Keratinocyte (primary cell): Measurements from ENCODE around the gene PLAAT5. TPM values are rescaled to one million over a fixed set of nuclear protein-coding genes. Genes with fewer than 3 reads are reported as not detected.

ENCODE experiments used
- DNase-seq: peaks from one replicate; pipeline ENCODE4 v3.0.0-alpha.2; 2011; ENCODE audit warnings: low read depth, missing footprints, low spot score
- FAIRE-seq: peaks from 2 replicates; lab custom pipeline; 2011; peaks lifted over from hg19 to GRCh38; lab: Jason Lieb, UNC
- H2AFZ ChIP-seq: 2 replicates; pipeline ENCODE4 v1.6.0; 2012; ENCODE audit warnings: low read length, control low read depth, inconsistent platforms; ENCODE audit not compliant: control insufficient read depth
- H3K27ac ChIP-seq: 2 replicates; pipeline ENCODE4 v1.5.1; 2011; ENCODE audit warnings: low read length; ENCODE audit not compliant: control insufficient read depth, insufficient read depth
- H3K27me3 ChIP-seq: 3 replicates; pipeline ENCODE4 v1.6.0; 2011; ENCODE audit warnings: low read length; ENCODE audit not compliant: control insufficient read depth, insufficient read depth; ENCODE audit errors: extremely low read depth
- H3K36me3 ChIP-seq, 2 experiments: 2 replicates in 1 of 2; 3 replicates in 1 of 2; pipeline ENCODE4 v1.5.1; 2011; ENCODE audit warnings: low read length in 2 of 2, mild to moderate bottlenecking in 1 of 2; ENCODE audit not compliant: control insufficient read depth in 2 of 2, insufficient read depth in 2 of 2; ENCODE audit errors: extremely low read depth in 1 of 2
- H3K4me1 ChIP-seq: 3 replicates; pipeline ENCODE4 v1.5.1; 2011; ENCODE audit warnings: low read length; ENCODE audit not compliant: control insufficient read depth, insufficient read depth; ENCODE audit errors: extremely low read depth
- H3K4me2 ChIP-seq: 3 replicates; pipeline ENCODE4 v1.6.0; 2011; ENCODE audit warnings: low read depth, low read length; ENCODE audit not compliant: control insufficient read depth, insufficient read depth; ENCODE audit errors: extremely low read depth
- H3K4me3 ChIP-seq, 3 experiments: fragments of 200-600 bp in 1 of 3; sonication (generic) in 1 of 3; 2 replicates in 2 of 3; 3 replicates in 1 of 3; pipeline ENCODE4 v1.5.1; 2011 to 2016; ENCODE audit warnings: low read length in 3 of 3, mild to moderate bottlenecking in 3 of 3, control low read depth in 2 of 3, inconsistent platforms in 1 of 3, low read depth in 1 of 3, mixed read lengths in 1 of 3, mixed run types in 1 of 3, moderate library complexity in 1 of 3; ENCODE audit not compliant: control insufficient read depth in 2 of 3, insufficient read depth in 2 of 3; ENCODE audit errors: extremely low read depth in 1 of 3
- H3K79me2 ChIP-seq: 2 replicates; pipeline ENCODE4 v1.6.0; 2012; ENCODE audit warnings: low read length; ENCODE audit not compliant: control insufficient read depth, insufficient read depth
- H3K9ac ChIP-seq: 3 replicates; pipeline ENCODE4 v1.6.0; 2011; ENCODE audit warnings: low read length; ENCODE audit not compliant: control insufficient read depth, insufficient read depth; ENCODE audit errors: extremely low read depth
- H3K9me1 ChIP-seq: 3 replicates; pipeline ENCODE4 v1.6.0; 2011; ENCODE audit warnings: low read length; ENCODE audit not compliant: control insufficient read depth, insufficient read depth; ENCODE audit errors: extremely low read depth
- H3K9me3 ChIP-seq: 2 replicates; pipeline ENCODE4 v1.5.1; 2012; ENCODE audit warnings: low read depth, low read length; ENCODE audit not compliant: control insufficient read depth
- H4K20me1 ChIP-seq: 3 replicates; pipeline ENCODE4 v1.6.0; 2011; ENCODE audit warnings: low read length; ENCODE audit not compliant: control insufficient read depth, insufficient read depth; ENCODE audit errors: extremely low read depth
- CTCF ChIP-seq, 3 experiments: IDR thresholded peaks in 1 of 3; conservative IDR thresholded peaks in 1 of 3; optimal IDR thresholded peaks in 1 of 3; 2 replicates in 2 of 3; 3 replicates in 1 of 3; pipeline versions ENCODE3 to v1.5.1; 2011; ENCODE audit warnings: low read length in 3 of 3, mild to moderate bottlenecking in 3 of 3, moderate library complexity in 2 of 3, control low read depth in 1 of 3, inconsistent platforms in 1 of 3; ENCODE audit not compliant: insufficient read depth in 2 of 3; ENCODE audit errors: extremely low read depth in 1 of 3
- EZH2 ChIP-seq: IDR thresholded peaks from one replicate; pipeline ENCODE4 v1.6.1; 2012; ENCODE audit warnings: inconsistent platforms, mild to moderate bottlenecking, low read length, moderate library complexity
- dilution Hi-C: fragments of 300-500 bp; cut with MboI; formaldehyde crosslinking; loops from one replicate; pipeline ENCODE4 v1.7.0; 2020; ENCODE audit warnings: low sequenced_read_pairs; ENCODE audit not compliant: extremely low pct_ligation_motif_present
- polyA plus RNA-seq, 5 experiments: library from polyadenylated mRNA; depleted of rRNA in 3 of 5; stranded (reverse) in 3 of 5; stranded (forward) in 1 of 5; unstranded in 1 of 5; fragments of >200 nt; gene quantifications; 1 replicate in 1 of 5; 2 replicates in 3 of 5; 3 replicates in 1 of 5; pipeline versions ENCODE4 v1.2.1 to v1.2.3, GENCODE V29; 2011 to 2012; ENCODE audit warnings: missing spikeins in 2 of 5, low read depth in 1 of 5, low replicate concordance in 1 of 5

The PLAAT5 gene
- polyA plus RNA-seq, 1 donor (not counting 4 experiments of a cell fraction or from before 2014, with no cell fraction given) = not detected

- Histone ChIP-seq H3K27ac (no peak overlapping the region), H3K9ac (no peak overlapping the region), H4K20me1 (no peaks in the 10 kb centered on the region), H3K9me3 (no peaks in the 10 kb centered on the region), H3K27me3 (peaks cover 5% of the 10 kb centered on the region), H2AFZ (no peak overlapping the region), H3K36me3 (no peaks in the 10 kb centered on the region), H3K4me2 (no peak overlapping the region), H3K79me2 (no peaks in the 10 kb centered on the region), H3K9me1 (no peaks in the 10 kb centered on the region), H3K4me3 (no peak overlapping the region), H3K4me1 (no peaks in the 10 kb centered on the region)
- no peak for DNase-seq
- FAIRE-seq = no peak
- TF ChIP-seq EZH2 = no peak
- no peak for TF ChIP-seq CTCF (optimal IDR thresholded peaks at IDR 0.05 in 1 of 3, IDR thresholded peaks at IDR 0.05 in 1 of 3, conservative IDR thresholded peaks at IDR 0.05 in 1 of 3; ENCODE audit: extremely low read depth in 1 of 3, insufficient read depth in 2 of 3, low read length in 3 of 3)
- dilution Hi-C loops = no loop called here
These were observed 42.3 kb downstream of the PLAAT5 start for GRCh38 chr11:63448646-63449045.

GRCh38 chr11:63445720-63446119, 45.2 kb downstream of the PLAAT5 start:
- dilution Hi-C loops = no loop called here
- DNase-seq = peak; percentile 1
- peak; percentile 55 for FAIRE-seq

More at GRCh38 chr11:63445720-63446119, 45.2 kb downstream of the PLAAT5 start:
- Histone ChIP-seq H3K27me3 (peaks cover 5% of the 10 kb centered on the region), H3K9me3 (no peaks in the 10 kb centered on the region), H3K4me1 (no peaks in the 10 kb centered on the region), H3K4me2 (no peak overlapping the region), H3K9ac (no peak overlapping the region), H3K9me1 (no peaks in the 10 kb centered on the region), H4K20me1 (no peaks in the 10 kb centered on the region), H3K36me3 (no peaks in the 10 kb centered on the region), H2AFZ (no peak overlapping the region), H3K79me2 (no peaks in the 10 kb centered on the region), H3K27ac (no peak overlapping the region), H3K4me3 (no peak overlapping the region)
- TF ChIP-seq CTCF (optimal IDR thresholded peaks at IDR 0.05 in 1 of 3, IDR thresholded peaks at IDR 0.05 in 1 of 3, conservative IDR thresholded peaks at IDR 0.05 in 1 of 3; ENCODE audit: extremely low read depth in 1 of 3, insufficient read depth in 2 of 3, low read length in 3 of 3) = no peak
